HFF-Myc (cell line): ENCODE results near the gene EDEM1.

ENCODE experiments used
- DNase-seq: peaks from one replicate; pipeline ENCODE4 v3.0.0-alpha.2; 2011; ENCODE audit warnings: low read depth; ENCODE audit errors: extremely low read depth
- H3K4me3 ChIP-seq: replicated peaks from 2 replicates; pipeline ENCODE4 v1.5.1; 2011; ENCODE audit warnings: low read depth, mild to moderate bottlenecking, control low read depth, low read length
- TF ChIP-seq, protein P1 (sequence below): IDR thresholded peaks from 2 replicates; pipeline ENCODE4 v1.5.1; 2012; ENCODE audit warnings: mild to moderate bottlenecking, low read depth, low read length, control low read depth; ENCODE audit errors: missing control alignments

EDEM1 gene

DNA sequence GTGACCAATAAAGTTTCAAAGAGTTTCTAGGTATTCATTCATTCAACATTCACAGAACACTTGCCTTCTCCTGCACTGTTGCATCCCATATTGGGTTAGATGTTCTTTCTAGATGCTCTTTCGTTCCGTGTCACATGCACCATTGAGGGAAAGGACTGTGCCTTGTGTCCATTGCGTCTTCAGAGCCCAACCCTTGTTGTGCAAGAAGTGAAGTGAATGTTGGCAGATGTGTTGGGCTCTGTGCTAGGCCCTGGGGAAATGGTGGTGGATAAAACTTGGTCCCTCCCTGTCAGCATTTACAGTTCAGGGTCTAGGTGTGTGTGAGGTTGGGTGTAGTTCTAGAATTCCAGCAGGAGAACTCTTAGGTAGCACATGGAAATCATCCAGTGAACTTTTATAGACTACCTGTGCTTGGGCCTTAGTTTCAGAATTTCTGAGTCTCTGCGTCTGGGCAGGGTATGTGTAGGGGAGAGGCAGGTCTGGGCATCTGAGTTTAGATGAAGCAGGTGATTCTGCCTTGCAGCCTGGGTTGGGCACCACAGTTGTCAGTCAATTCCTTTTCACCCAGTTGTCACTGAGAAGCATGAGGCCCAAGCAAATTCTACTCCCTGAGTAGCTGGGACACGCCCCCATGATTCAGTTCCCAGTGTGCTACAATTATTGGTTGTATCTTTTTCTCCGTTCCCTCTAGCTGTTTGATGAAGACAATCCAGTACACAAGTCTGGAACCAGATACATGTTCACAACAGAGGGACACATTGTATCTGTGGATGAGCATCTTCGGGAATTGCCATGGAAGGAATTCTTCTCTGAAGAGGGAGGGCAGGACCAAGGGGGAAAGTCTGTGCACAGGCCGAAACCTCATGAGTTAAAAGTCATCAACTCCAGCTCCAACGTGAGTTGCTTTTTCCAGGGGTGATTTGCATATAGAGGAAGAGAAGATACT, 25.4 kb downstream of the EDEM1 start:
- TF ChIP-seq, protein P1, sequence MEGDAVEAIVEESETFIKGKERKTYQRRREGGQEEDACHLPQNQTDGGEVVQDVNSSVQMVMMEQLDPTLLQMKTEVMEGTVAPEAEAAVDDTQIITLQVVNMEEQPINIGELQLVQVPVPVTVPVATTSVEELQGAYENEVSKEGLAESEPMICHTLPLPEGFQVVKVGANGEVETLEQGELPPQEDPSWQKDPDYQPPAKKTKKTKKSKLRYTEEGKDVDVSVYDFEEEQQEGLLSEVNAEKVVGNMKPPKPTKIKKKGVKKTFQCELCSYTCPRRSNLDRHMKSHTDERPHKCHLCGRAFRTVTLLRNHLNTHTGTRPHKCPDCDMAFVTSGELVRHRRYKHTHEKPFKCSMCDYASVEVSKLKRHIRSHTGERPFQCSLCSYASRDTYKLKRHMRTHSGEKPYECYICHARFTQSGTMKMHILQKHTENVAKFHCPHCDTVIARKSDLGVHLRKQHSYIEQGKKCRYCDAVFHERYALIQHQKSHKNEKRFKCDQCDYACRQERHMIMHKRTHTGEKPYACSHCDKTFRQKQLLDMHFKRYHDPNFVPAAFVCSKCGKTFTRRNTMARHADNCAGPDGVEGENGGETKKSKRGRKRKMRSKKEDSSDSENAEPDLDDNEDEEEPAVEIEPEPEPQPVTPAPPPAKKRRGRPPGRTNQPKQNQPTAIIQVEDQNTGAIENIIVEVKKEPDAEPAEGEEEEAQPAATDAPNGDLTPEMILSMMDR: no peak
- no peak overlapping the region for H3K4me3 ChIP-seq
- no peak for DNase-seq

DNA sequence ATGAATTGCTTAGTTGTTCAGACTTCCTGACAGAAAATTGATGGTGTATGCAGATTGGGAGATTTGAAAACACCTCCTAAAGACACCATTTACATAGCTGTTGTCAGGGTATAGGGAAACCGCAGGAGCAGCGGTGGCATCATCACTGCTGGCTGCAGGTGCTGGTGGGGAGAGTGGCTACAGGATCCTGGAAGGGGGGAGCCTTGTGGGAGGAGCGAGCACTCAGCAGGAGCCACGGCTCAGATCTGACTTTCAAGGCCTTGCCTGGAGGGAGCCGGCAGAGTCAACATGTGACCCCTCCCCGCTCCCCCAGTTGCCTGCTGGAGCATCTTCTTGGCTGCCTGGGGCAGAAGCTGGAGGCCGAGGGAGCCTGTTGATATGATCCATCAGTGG, 26.1 kb downstream of the EDEM1 start:
- TF ChIP-seq, protein P1: no peak
- DNase-seq: no peak
- no peak overlapping the region for H3K4me3 ChIP-seq

DNA sequence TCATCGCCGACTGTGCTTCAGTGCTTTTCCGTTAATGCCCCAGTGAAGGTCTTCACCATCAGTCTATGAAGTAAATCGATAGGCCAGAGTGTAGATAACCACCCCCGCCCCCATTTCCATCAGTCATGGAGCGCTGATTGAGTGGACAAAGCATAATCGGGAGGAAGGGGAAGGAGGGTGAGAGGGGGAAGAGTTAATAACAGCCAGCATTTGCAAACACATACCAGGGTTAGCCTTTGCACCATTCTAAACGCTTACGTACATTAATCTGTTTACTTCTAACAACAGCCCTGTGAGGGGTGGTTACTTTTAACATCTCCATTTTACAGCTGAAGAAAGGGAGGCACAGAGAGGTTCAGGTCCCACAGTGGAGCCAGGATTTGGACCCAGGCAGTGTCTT, 26.8 kb downstream of the EDEM1 start:
- DNase-seq: no peak
- TF ChIP-seq, protein P1: no peak
- H3K4me3 ChIP-seq: no peak overlapping the region

DNA sequence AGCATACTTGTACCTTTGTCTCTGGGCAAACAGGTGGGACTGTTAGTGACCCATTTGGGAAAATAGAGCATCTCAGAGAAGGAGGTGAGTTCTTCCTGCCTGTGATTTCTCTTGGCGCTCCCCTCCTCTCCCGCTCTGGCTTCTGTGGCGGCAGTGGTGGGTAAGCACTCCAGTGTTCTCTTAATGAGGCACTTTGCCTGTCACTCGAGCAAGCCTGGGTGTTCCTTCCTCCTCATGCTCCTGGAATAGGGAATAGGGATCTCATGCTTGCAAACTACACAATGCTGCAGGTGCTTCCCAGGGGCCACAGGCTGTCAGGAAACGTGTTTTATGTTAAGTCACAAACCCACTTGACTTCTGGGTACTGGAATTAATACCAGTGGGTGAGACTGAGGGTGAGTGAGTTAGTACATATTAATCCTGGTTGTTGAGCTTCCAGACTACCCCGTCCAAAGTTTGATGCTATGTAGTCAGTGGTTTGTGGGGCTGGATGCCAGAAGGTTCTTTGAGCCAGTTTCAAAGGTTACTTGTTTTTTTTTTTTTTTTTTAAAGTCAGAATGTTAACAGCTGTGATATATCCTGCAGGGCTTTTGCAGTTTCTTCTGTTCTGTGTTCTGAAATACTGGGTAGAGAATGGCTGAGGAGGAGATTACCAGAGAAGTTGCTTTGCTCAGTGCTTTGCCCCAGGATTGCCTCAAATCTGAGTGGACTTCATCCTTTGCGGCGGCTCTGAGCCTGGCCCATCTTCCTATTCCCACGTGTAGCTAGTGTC, 30.5 kb downstream of the EDEM1 start:
- no peak for DNase-seq
- TF ChIP-seq, protein P1: no peak
- H3K4me3 ChIP-seq: no peak overlapping the region

DNA sequence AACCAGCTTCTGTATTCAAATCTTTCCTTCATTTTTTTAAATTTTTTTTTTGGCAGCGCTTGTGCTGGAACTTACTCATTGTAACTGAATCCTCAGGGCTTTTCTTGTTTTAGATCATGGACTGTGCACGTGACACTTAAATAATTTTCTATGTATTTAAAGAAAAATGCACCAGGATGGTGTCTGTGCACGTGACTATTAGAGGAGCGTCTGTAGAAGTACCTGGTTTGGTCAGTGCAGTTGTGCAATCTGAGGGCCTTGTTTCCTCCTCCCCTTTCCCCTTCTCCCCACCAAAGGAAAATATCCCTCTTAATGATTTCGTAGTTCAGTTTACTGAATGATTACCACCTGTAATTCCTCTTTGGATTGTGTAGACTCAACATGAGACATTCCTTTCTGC, 31.3 kb downstream of the EDEM1 start:
- TF ChIP-seq, protein P1: no peak
- H3K4me3 ChIP-seq: no peak overlapping the region
- DNase-seq: no peak

DNA sequence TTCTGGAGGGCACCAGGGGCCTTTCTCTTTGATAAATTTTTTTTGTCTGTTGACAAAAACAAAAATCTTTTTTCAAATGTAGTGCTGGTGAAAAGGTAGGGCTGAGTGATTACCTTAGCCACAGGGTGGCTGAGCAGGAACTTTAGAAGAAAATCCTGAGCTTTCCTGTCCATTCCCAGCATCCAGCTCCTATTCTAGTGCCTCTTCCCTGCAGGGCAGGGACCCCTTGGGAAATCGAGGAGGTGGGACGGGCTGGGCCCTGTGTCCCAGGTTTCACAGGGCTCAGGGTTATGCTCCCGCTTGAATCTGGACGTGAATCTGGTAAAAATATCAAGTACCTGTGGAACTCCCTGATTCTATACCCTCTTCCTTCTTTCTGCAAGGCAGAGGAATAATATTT, 31.7 kb downstream of the EDEM1 start:
- H3K4me3 ChIP-seq: no peak overlapping the region
- DNase-seq: no peak
- TF ChIP-seq, protein P1: no peak
